Keratinocyte (primary cell): ENCODE data around the gene EGLN3. TPM values are rescaled to one million over a fixed set of nuclear protein-coding genes. Genes with fewer than 3 reads are reported as not detected.

Experiments
- DNase-seq: peaks from one replicate; pipeline ENCODE4 v3.0.0-alpha.2; 2011; ENCODE audit warnings: low read depth, missing footprints, low spot score
- FAIRE-seq: peaks from 2 replicates; lab custom pipeline; 2011; peaks lifted over from hg19 to GRCh38; lab: Jason Lieb, UNC
- H2AFZ ChIP-seq: 2 replicates; pipeline ENCODE4 v1.6.0; 2012; ENCODE audit warnings: low read length, control low read depth, inconsistent platforms; ENCODE audit not compliant: control insufficient read depth
- H3K27ac ChIP-seq: 2 replicates; pipeline ENCODE4 v1.5.1; 2011; ENCODE audit warnings: low read length; ENCODE audit not compliant: control insufficient read depth, insufficient read depth
- H3K27me3 ChIP-seq: 3 replicates; pipeline ENCODE4 v1.6.0; 2011; ENCODE audit warnings: low read length; ENCODE audit not compliant: control insufficient read depth, insufficient read depth; ENCODE audit errors: extremely low read depth
- H3K36me3 ChIP-seq, 2 experiments: 2 replicates in 1 of 2; 3 replicates in 1 of 2; pipeline ENCODE4 v1.5.1; 2011; ENCODE audit warnings: low read length in 2 of 2, mild to moderate bottlenecking in 1 of 2; ENCODE audit not compliant: control insufficient read depth in 2 of 2, insufficient read depth in 2 of 2; ENCODE audit errors: extremely low read depth in 1 of 2
- H3K4me1 ChIP-seq: 3 replicates; pipeline ENCODE4 v1.5.1; 2011; ENCODE audit warnings: low read length; ENCODE audit not compliant: control insufficient read depth, insufficient read depth; ENCODE audit errors: extremely low read depth
- H3K4me2 ChIP-seq: 3 replicates; pipeline ENCODE4 v1.6.0; 2011; ENCODE audit warnings: low read depth, low read length; ENCODE audit not compliant: control insufficient read depth, insufficient read depth; ENCODE audit errors: extremely low read depth
- H3K4me3 ChIP-seq, 3 experiments: fragments of 200-600 bp in 1 of 3; sonication (generic) in 1 of 3; 2 replicates in 2 of 3; 3 replicates in 1 of 3; pipeline ENCODE4 v1.5.1; 2011 to 2016; ENCODE audit warnings: low read length in 3 of 3, mild to moderate bottlenecking in 3 of 3, control low read depth in 2 of 3, inconsistent platforms in 1 of 3, low read depth in 1 of 3, mixed read lengths in 1 of 3, mixed run types in 1 of 3, moderate library complexity in 1 of 3; ENCODE audit not compliant: control insufficient read depth in 2 of 3, insufficient read depth in 2 of 3; ENCODE audit errors: extremely low read depth in 1 of 3
- H3K79me2 ChIP-seq: 2 replicates; pipeline ENCODE4 v1.6.0; 2012; ENCODE audit warnings: low read length; ENCODE audit not compliant: control insufficient read depth, insufficient read depth
- H3K9ac ChIP-seq: 3 replicates; pipeline ENCODE4 v1.6.0; 2011; ENCODE audit warnings: low read length; ENCODE audit not compliant: control insufficient read depth, insufficient read depth; ENCODE audit errors: extremely low read depth
- H3K9me1 ChIP-seq: 3 replicates; pipeline ENCODE4 v1.6.0; 2011; ENCODE audit warnings: low read length; ENCODE audit not compliant: control insufficient read depth, insufficient read depth; ENCODE audit errors: extremely low read depth
- H3K9me3 ChIP-seq: 2 replicates; pipeline ENCODE4 v1.5.1; 2012; ENCODE audit warnings: low read depth, low read length; ENCODE audit not compliant: control insufficient read depth
- H4K20me1 ChIP-seq: 3 replicates; pipeline ENCODE4 v1.6.0; 2011; ENCODE audit warnings: low read length; ENCODE audit not compliant: control insufficient read depth, insufficient read depth; ENCODE audit errors: extremely low read depth
- EZH2 ChIP-seq: IDR thresholded peaks from one replicate; pipeline ENCODE4 v1.6.1; 2012; ENCODE audit warnings: inconsistent platforms, mild to moderate bottlenecking, low read length, moderate library complexity
- dilution Hi-C: fragments of 300-500 bp; cut with MboI; formaldehyde crosslinking; loops from one replicate; pipeline ENCODE4 v1.7.0; 2020; ENCODE audit warnings: low sequenced_read_pairs; ENCODE audit not compliant: extremely low pct_ligation_motif_present
- polyA plus RNA-seq, 5 experiments: library from polyadenylated mRNA; depleted of rRNA in 3 of 5; stranded (reverse) in 3 of 5; stranded (forward) in 1 of 5; unstranded in 1 of 5; fragments of >200 nt; gene quantifications; 1 replicate in 1 of 5; 2 replicates in 3 of 5; 3 replicates in 1 of 5; pipeline versions ENCODE4 v1.2.1 to v1.2.3, GENCODE V29; 2011 to 2012; ENCODE audit warnings: missing spikeins in 2 of 5, low read depth in 1 of 5, low replicate concordance in 1 of 5
- TF ChIP-seq, protein P1 (sequence below), 3 experiments: IDR thresholded peaks in 1 of 3; conservative IDR thresholded peaks in 1 of 3; optimal IDR thresholded peaks in 1 of 3; 2 replicates in 2 of 3; 3 replicates in 1 of 3; pipeline versions ENCODE3 to v1.5.1; 2011; ENCODE audit warnings: low read length in 3 of 3, mild to moderate bottlenecking in 3 of 3, moderate library complexity in 2 of 3, control low read depth in 1 of 3, inconsistent platforms in 1 of 3; ENCODE audit not compliant: insufficient read depth in 2 of 3; ENCODE audit errors: extremely low read depth in 1 of 3

Gene EGLN3
- polyA plus RNA-seq, 1 donor (not counting 4 experiments of a cell fraction or from before 2014, with no cell fraction given): 9.3 TPM

- Histone ChIP-seq H3K27me3 (no peaks in the 10 kb centered on the region), H3K4me3 (no peak overlapping the region), H3K36me3 (no peaks in the 10 kb centered on the region), H3K27ac (no peak overlapping the region), H3K79me2 (no peaks in the 10 kb centered on the region), H4K20me1 (no peaks in the 10 kb centered on the region), H3K9ac (no peak overlapping the region), H3K4me2 (no peak overlapping the region), H2AFZ (no peak overlapping the region), H3K9me1 (no peaks in the 10 kb centered on the region), H3K4me1 (peaks cover 8% of the 10 kb centered on the region), H3K9me3 (no peaks in the 10 kb centered on the region)
- dilution Hi-C loops: no loop called here
- TF ChIP-seq EZH2: no peak
- TF ChIP-seq, protein P1, sequence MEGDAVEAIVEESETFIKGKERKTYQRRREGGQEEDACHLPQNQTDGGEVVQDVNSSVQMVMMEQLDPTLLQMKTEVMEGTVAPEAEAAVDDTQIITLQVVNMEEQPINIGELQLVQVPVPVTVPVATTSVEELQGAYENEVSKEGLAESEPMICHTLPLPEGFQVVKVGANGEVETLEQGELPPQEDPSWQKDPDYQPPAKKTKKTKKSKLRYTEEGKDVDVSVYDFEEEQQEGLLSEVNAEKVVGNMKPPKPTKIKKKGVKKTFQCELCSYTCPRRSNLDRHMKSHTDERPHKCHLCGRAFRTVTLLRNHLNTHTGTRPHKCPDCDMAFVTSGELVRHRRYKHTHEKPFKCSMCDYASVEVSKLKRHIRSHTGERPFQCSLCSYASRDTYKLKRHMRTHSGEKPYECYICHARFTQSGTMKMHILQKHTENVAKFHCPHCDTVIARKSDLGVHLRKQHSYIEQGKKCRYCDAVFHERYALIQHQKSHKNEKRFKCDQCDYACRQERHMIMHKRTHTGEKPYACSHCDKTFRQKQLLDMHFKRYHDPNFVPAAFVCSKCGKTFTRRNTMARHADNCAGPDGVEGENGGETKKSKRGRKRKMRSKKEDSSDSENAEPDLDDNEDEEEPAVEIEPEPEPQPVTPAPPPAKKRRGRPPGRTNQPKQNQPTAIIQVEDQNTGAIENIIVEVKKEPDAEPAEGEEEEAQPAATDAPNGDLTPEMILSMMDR (optimal IDR thresholded peaks at IDR 0.05 in 1 of 3, IDR thresholded peaks at IDR 0.05 in 1 of 3, conservative IDR thresholded peaks at IDR 0.05 in 1 of 3; ENCODE audit: extremely low read depth in 1 of 3, insufficient read depth in 2 of 3, low read length in 3 of 3): peak in 1 of 3 experiments; percentile 8
- FAIRE-seq (peak; percentile 5), DNase-seq (no peak)
Observed at GRCh38 chr14:33916663-33917565, 34.0 kb downstream of the EGLN3 start.

- peaks cover 8% of the 10 kb centered on the region for H3K4me1 ChIP-seq
- no peaks in the 10 kb centered on the region for H3K79me2 ChIP-seq
- H3K36me3 ChIP-seq: no peaks in the 10 kb centered on the region
- no peak overlapping the region for H3K4me2 ChIP-seq
- H2AFZ ChIP-seq: no peak overlapping the region
- DNase-seq (no peak), FAIRE-seq (no peak)
- no peak overlapping the region for H3K9ac ChIP-seq
- H3K4me3 ChIP-seq: no peak overlapping the region
- no peaks in the 10 kb centered on the region for H3K27me3 ChIP-seq
- H3K27ac ChIP-seq: no peak overlapping the region
- TF ChIP-seq, protein P1 (optimal IDR thresholded peaks at IDR 0.05 in 1 of 3, IDR thresholded peaks at IDR 0.05 in 1 of 3, conservative IDR thresholded peaks at IDR 0.05 in 1 of 3; ENCODE audit: extremely low read depth in 1 of 3, insufficient read depth in 2 of 3, low read length in 3 of 3): no peak
- H3K9me3 ChIP-seq: no peaks in the 10 kb centered on the region
- dilution Hi-C loops: no loop called here
- H4K20me1 ChIP-seq: no peaks in the 10 kb centered on the region
- H3K9me1 ChIP-seq: no peaks in the 10 kb centered on the region
Observed at GRCh38 chr14:33915682-33916081, 35.2 kb downstream of the EGLN3 start.
